ENCODE data around the gene ITPKB.

The ITPKB gene

GRCh38 chr1:226706684-226707083 is 32.4 kb downstream of the ITPKB start:
- no peaks in the 10 kb centered on the region for H3K27me3 ChIP-seq (ENCODE audit: insufficient read depth, poor library complexity, severe bottlenecking)
- DNase-seq (ENCODE audit: low read depth in 1 of 2, low spot score in 1 of 2): no peak
- no peak overlapping the region for H3K27ac ChIP-seq (replicated peaks)
- TF ChIP-seq GABPA (IDR thresholded peaks at IDR 0.05; ENCODE audit: low read depth): no peak
- no peak for TF ChIP-seq CTCF (IDR thresholded peaks at IDR 0.05; ENCODE audit: insufficient read depth, low read length)
- H3K4me3 ChIP-seq (replicated peaks; ENCODE audit: insufficient read depth, low read length): no peak overlapping the region

- Histone ChIP-seq H3K27me3 (ENCODE audit: insufficient read depth, poor library complexity, severe bottlenecking) (no peaks in the 10 kb centered on the region), H3K4me3 (replicated peaks; ENCODE audit: insufficient read depth, low read length) (no peak overlapping the region), H3K27ac (replicated peaks) (peak overlapping the region; percentile 92)
- TF ChIP-seq REST (IDR thresholded peaks at IDR 0.05; ENCODE audit: insufficient replicate concordance, low read depth) (no peak), SPI1 (IDR thresholded peaks at IDR 0.05; ENCODE audit: borderline replicate concordance, low read depth) (no peak), CTCF (IDR thresholded peaks at IDR 0.05; ENCODE audit: insufficient read depth, low read length) (no peak), GABPA (IDR thresholded peaks at IDR 0.05; ENCODE audit: low read depth) (no peak)
- DNase-seq (ENCODE audit: low read depth in 1 of 2, low spot score in 1 of 2): no peak
Measured at GRCh38 chr1:226704169-226704937, 34.7 kb downstream of the ITPKB start.

- TF ChIP-seq POLR2AphosphoS5 (IDR thresholded peaks at IDR 0.05; ENCODE audit: low read depth): peak; percentile 81
- no peak for TF ChIP-seq GABPA (IDR thresholded peaks at IDR 0.05; ENCODE audit: low read depth)
- 0 out of 2 replicates have a peak, but pooled peaks have one; percentile 20 for TF ChIP-seq SPI1 (IDR thresholded peaks at IDR 0.05; ENCODE audit: borderline replicate concordance, low read depth)
- no peak for TF ChIP-seq CTCF (IDR thresholded peaks at IDR 0.05; ENCODE audit: insufficient read depth, low read length)
- peak; percentile 31 for TF ChIP-seq REST (IDR thresholded peaks at IDR 0.05; ENCODE audit: insufficient replicate concordance, low read depth)
- peak overlapping the region; percentile 52 for H3K4me3 ChIP-seq (replicated peaks; ENCODE audit: insufficient read depth, low read length)
- no peaks in the 10 kb centered on the region for H3K27me3 ChIP-seq (ENCODE audit: insufficient read depth, poor library complexity, severe bottlenecking)
- peak overlapping the region; percentile 92 for H3K27ac ChIP-seq (replicated peaks)
- peak; percentile 43 to 57 for DNase-seq (ENCODE audit: low read depth in 1 of 2, low spot score in 1 of 2)
Measured at GRCh38 chr1:226702957-226703831, 35.9 kb downstream of the ITPKB start.
